HEK293 (cell line): ENCODE results near the gene EXD3.
A peak's percentile ranks its signal among the peaks of the same experiment; 100 is the strongest.

Experiments
- HOXD13 ChIP-seq: sonication (generic); formaldehyde crosslinking; IDR thresholded peaks from 2 replicates; pipeline ENCODE4 v1.8.0; 2022; ENCODE audit warnings: missing genetic modification reagents, borderline replicate concordance
- KLF10 ChIP-seq: fragments of 450-650 bp; IDR thresholded peaks from 2 replicates; pipeline ENCODE4 v1.5.1; 2018; ENCODE audit warnings: missing biosample characterization, mild to moderate bottlenecking, missing genetic modification characterization
- KLF7 ChIP-seq: fragments of 450-650 bp; formaldehyde crosslinking; IDR thresholded peaks from 2 replicates; pipeline ENCODE4 v1.5.1; 2016; ENCODE audit warnings: missing biosample characterization, missing genetic modification characterization, borderline replicate concordance
- ZBTB48 ChIP-seq: fragments of 450-650 bp; formaldehyde crosslinking; IDR thresholded peaks from 2 replicates; pipeline ENCODE4 v1.5.1; 2016; ENCODE audit warnings: missing biosample characterization, missing genetic modification characterization
- ZNF157 ChIP-seq: fragments of 450-650 bp; formaldehyde crosslinking; IDR thresholded peaks from 2 replicates; pipeline ENCODE4 v1.5.1; 2016; ENCODE audit warnings: missing biosample characterization, missing genetic modification characterization
- ZNF19 ChIP-seq: fragments of 450-650 bp; formaldehyde crosslinking; IDR thresholded peaks from 2 replicates; pipeline ENCODE4; 2016; ENCODE audit warnings: missing biosample characterization, missing genetic modification characterization, low read depth
- ZNF211 ChIP-seq: fragments of 450-650 bp; formaldehyde crosslinking; IDR thresholded peaks from 2 replicates; pipeline ENCODE4 v1.5.1; 2016; ENCODE audit warnings: low read depth, missing biosample characterization, missing genetic modification characterization
- ZNF292 ChIP-seq: fragments of 450-650 bp; formaldehyde crosslinking; IDR thresholded peaks from 2 replicates; pipeline ENCODE4 v1.5.1; 2016; ENCODE audit warnings: low read depth, missing biosample characterization, missing genetic modification characterization, borderline replicate concordance
- ZNF37A ChIP-seq: fragments of 450-650 bp; IDR thresholded peaks from 2 replicates; pipeline ENCODE4 v1.5.1; 2018; ENCODE audit warnings: missing biosample characterization, missing genetic modification characterization
- ZNF391 ChIP-seq: fragments of 450-650 bp; formaldehyde crosslinking; IDR thresholded peaks from 2 replicates; pipeline ENCODE4 v1.5.1; 2016; ENCODE audit warnings: low read depth, missing biosample characterization, missing genetic modification characterization, borderline replicate concordance
- ZNF610 ChIP-seq: fragments of 450-650 bp; formaldehyde crosslinking; IDR thresholded peaks from 2 replicates; pipeline ENCODE4 v1.5.1; 2016; ENCODE audit warnings: missing biosample characterization, missing genetic modification characterization, borderline replicate concordance
- ZNF624 ChIP-seq: fragments of 450-650 bp; formaldehyde crosslinking; IDR thresholded peaks from 2 replicates; pipeline ENCODE4 v1.5.1; 2017; ENCODE audit warnings: missing biosample characterization, missing genetic modification characterization
- ZNF629 ChIP-seq: fragments of 450-650 bp; formaldehyde crosslinking; IDR thresholded peaks from 2 replicates; pipeline ENCODE4 v1.5.1; 2017; ENCODE audit warnings: missing biosample characterization, missing genetic modification characterization
- ZNF791 ChIP-seq: fragments of 450-650 bp; formaldehyde crosslinking; IDR thresholded peaks from 2 replicates; pipeline ENCODE4 v1.5.1; 2016; ENCODE audit warnings: missing biosample characterization, missing genetic modification characterization
- ZNF830 ChIP-seq: fragments of 450-650 bp; IDR thresholded peaks from 2 replicates; pipeline ENCODE4 v1.5.0; 2018; ENCODE audit warnings: missing biosample characterization, missing genetic modification characterization, low read depth, mild to moderate bottlenecking, moderate library complexity
- TF ChIP-seq, protein P1 (sequence below): fragments of 450-650 bp; formaldehyde crosslinking; IDR thresholded peaks from 2 replicates; pipeline ENCODE4; 2016; ENCODE audit warnings: missing biosample characterization, missing genetic modification characterization
- TF ChIP-seq, protein P2 (sequence below): fragments of 450-650 bp; formaldehyde crosslinking; IDR thresholded peaks from 2 replicates; pipeline ENCODE4 v1.5.1; 2016; ENCODE audit warnings: missing biosample characterization, missing genetic modification characterization
- TF ChIP-seq, protein P3 (sequence below): fragments of 450-650 bp; formaldehyde crosslinking; IDR thresholded peaks from 2 replicates; pipeline ENCODE4 v1.5.1; 2016; ENCODE audit warnings: missing biosample characterization, missing genetic modification characterization
- TF ChIP-seq, protein P4 (sequence below): fragments of 450-650 bp; formaldehyde crosslinking; IDR thresholded peaks from 2 replicates; pipeline ENCODE4 v1.5.1; 2017; ENCODE audit warnings: missing biosample characterization, mild to moderate bottlenecking, missing genetic modification characterization, moderate library complexity
- TF ChIP-seq, protein P5 (sequence below): fragments of 450-650 bp; formaldehyde crosslinking; IDR thresholded peaks from 2 replicates; pipeline ENCODE4 v1.5.0; 2017; ENCODE audit warnings: missing biosample characterization, missing genetic modification characterization, borderline replicate concordance
- TF ChIP-seq, protein P6 (sequence below): fragments of 450-650 bp; formaldehyde crosslinking; IDR thresholded peaks from 2 replicates; pipeline ENCODE4 v1.5.1; 2016; ENCODE audit warnings: missing biosample characterization, missing genetic modification characterization
- TF ChIP-seq, protein P7 (sequence below): fragments of 450-650 bp; formaldehyde crosslinking; optimal IDR thresholded peaks from 2 replicates; pipeline ENCODE3; 2016; ENCODE audit warnings: missing biosample characterization, mild to moderate bottlenecking, missing genetic modification characterization

The EXD3 gene

DNA sequence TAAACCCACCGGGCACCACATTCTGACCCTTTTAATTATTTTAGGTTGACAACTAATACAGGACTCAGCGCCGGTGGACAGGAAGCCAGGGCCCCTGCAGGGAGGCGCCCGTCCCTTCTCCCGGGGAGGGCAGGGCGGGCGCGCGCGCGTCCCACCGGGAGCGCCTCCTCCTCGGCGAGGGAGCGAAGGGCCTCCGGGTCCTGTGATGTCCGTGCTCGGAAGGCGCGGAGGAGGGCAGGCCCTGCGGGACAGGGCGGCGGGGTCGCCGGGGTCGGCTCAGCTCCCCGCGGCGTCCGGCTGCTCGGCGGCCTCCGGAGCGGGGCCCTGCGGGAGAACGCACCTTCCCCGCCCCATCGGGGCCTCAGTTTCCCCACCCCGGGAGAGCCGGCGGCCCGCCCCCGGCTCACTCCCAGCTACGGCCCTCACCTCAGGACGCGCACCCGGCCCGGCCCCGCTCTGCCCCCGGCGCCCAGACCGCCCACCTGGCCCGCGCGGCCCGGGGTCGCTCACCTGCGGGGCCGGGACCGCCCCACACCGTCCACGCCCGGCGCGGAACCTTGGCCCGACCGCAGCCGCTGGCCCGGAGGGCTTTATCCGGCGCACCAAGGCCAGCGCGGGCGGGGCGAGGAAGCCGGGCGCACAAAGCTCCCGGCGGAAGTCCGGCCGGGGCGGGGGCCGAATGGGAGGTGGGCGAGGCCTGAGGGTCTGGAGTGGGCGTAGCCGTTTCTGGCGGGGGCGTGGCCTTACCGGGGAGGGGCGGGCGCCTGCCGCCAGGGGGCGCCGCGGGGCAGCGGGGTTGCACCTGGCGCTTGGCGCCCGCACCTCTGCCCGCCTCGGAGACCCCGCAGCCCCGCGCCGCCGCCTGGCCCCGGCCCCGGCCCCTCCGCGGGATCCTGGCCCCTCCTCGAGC is at the start of gene EXD3, which contains the start of gene NOXA1 (continued):
- TF ChIP-seq, protein P1, sequence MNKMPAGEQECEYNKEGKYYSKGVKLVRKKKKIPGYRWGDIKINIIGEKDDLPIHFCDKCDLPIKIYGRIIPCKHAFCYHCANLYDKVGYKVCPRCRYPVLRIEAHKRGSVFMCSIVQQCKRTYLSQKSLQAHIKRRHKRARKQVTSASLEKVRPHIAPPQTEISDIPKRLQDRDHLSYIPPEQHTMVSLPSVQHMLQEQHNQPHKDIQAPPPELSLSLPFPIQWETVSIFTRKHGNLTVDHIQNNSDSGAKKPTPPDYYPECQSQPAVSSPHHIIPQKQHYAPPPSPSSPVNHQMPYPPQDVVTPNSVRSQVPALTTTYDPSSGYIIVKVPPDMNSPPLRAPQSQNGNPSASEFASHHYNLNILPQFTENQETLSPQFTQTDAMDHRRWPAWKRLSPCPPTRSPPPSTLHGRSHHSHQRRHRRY, result no peak
- TF ChIP-seq ZNF624 (tag by site-specific recombination), result no peak
- TF ChIP-seq ZNF610 (tag by site-specific recombination), result no peak
- no peak for TF ChIP-seq HOXD13 (CRISPR knock-in tag)
- TF ChIP-seq, protein P2, sequence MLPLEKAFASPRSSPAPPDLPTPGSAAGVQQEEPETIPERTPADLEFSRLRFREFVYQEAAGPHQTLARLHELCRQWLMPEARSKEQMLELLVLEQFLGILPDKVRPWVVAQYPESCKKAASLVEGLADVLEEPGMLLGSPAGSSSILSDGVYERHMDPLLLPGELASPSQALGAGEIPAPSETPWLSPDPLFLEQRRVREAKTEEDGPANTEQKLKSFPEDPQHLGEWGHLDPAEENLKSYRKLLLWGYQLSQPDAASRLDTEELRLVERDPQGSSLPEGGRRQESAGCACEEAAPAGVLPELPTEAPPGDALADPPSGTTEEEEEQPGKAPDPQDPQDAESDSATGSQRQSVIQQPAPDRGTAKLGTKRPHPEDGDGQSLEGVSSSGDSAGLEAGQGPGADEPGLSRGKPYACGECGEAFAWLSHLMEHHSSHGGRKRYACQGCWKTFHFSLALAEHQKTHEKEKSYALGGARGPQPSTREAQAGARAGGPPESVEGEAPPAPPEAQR (tag by site-specific recombination), result no peak
- TF ChIP-seq, protein P3, sequence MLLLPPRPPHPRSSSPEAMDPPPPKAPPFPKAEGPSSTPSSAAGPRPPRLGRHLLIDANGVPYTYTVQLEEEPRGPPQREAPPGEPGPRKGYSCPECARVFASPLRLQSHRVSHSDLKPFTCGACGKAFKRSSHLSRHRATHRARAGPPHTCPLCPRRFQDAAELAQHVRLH (tag by site-specific recombination), result peak; percentile 66; the same call in 1 of the 2 replicates
- TF ChIP-seq, protein P4, sequence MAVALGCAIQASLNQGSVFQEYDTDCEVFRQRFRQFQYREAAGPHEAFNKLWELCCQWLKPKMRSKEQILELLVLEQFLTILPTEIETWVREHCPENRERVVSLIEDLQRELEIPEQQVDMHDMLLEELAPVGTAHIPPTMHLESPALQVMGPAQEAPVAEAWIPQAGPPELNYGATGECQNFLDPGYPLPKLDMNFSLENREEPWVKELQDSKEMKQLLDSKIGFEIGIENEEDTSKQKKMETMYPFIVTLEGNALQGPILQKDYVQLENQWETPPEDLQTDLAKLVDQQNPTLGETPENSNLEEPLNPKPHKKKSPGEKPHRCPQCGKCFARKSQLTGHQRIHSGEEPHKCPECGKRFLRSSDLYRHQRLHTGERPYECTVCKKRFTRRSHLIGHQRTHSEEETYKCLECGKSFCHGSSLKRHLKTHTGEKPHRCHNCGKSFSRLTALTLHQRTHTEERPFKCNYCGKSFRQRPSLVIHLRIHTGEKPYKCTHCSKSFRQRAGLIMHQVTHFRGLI (tag by site-specific recombination), result peak; percentile 30; the same call in 1 of the 2 replicates
- no peak for TF ChIP-seq ZNF37A (tag by site-specific recombination)
- TF ChIP-seq, protein P5, sequence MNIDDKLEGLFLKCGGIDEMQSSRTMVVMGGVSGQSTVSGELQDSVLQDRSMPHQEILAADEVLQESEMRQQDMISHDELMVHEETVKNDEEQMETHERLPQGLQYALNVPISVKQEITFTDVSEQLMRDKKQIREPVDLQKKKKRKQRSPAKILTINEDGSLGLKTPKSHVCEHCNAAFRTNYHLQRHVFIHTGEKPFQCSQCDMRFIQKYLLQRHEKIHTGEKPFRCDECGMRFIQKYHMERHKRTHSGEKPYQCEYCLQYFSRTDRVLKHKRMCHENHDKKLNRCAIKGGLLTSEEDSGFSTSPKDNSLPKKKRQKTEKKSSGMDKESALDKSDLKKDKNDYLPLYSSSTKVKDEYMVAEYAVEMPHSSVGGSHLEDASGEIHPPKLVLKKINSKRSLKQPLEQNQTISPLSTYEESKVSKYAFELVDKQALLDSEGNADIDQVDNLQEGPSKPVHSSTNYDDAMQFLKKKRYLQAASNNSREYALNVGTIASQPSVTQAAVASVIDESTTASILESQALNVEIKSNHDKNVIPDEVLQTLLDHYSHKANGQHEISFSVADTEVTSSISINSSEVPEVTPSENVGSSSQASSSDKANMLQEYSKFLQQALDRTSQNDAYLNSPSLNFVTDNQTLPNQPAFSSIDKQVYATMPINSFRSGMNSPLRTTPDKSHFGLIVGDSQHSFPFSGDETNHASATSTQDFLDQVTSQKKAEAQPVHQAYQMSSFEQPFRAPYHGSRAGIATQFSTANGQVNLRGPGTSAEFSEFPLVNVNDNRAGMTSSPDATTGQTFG, result 0 out of 2 replicates have a peak, but pooled peaks have one; percentile 26
- peak; percentile 66; the same call in 1 of the 2 replicates for TF ChIP-seq KLF7 (tag by site-specific recombination)
- no peak for TF ChIP-seq ZNF211 (tag by site-specific recombination)
- TF ChIP-seq, protein P6, sequence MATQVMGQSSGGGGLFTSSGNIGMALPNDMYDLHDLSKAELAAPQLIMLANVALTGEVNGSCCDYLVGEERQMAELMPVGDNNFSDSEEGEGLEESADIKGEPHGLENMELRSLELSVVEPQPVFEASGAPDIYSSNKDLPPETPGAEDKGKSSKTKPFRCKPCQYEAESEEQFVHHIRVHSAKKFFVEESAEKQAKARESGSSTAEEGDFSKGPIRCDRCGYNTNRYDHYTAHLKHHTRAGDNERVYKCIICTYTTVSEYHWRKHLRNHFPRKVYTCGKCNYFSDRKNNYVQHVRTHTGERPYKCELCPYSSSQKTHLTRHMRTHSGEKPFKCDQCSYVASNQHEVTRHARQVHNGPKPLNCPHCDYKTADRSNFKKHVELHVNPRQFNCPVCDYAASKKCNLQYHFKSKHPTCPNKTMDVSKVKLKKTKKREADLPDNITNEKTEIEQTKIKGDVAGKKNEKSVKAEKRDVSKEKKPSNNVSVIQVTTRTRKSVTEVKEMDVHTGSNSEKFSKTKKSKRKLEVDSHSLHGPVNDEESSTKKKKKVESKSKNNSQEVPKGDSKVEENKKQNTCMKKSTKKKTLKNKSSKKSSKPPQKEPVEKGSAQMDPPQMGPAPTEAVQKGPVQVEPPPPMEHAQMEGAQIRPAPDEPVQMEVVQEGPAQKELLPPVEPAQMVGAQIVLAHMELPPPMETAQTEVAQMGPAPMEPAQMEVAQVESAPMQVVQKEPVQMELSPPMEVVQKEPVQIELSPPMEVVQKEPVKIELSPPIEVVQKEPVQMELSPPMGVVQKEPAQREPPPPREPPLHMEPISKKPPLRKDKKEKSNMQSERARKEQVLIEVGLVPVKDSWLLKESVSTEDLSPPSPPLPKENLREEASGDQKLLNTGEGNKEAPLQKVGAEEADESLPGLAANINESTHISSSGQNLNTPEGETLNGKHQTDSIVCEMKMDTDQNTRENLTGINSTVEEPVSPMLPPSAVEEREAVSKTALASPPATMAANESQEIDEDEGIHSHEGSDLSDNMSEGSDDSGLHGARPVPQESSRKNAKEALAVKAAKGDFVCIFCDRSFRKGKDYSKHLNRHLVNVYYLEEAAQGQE, result no peak
- TF ChIP-seq ZNF157 (tag by site-specific recombination), result no peak
- no peak for TF ChIP-seq ZNF292 (tag by site-specific recombination)
- no peak for TF ChIP-seq ZBTB48
- TF ChIP-seq ZNF629 (tag by site-specific recombination), result 0 out of 2 replicates have a peak, but pooled peaks have one; percentile 25
- TF ChIP-seq, protein P7, sequence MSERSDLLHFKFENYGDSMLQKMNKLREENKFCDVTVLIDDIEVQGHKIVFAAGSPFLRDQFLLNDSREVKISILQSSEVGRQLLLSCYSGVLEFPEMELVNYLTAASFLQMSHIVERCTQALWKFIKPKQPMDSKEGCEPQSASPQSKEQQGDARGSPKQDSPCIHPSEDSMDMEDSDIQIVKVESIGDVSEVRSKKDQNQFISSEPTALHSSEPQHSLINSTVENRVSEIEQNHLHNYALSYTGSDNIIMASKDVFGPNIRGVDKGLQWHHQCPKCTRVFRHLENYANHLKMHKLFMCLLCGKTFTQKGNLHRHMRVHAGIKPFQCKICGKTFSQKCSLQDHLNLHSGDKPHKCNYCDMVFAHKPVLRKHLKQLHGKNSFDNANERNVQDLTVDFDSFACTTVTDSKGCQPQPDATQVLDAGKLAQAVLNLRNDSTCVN (tag by site-specific recombination), result peak; percentile 75
- 0 out of 2 replicates have a peak, but pooled peaks have one; percentile 40 for TF ChIP-seq ZNF391 (tag by site-specific recombination)
- TF ChIP-seq ZNF830 (tag by site-specific recombination), result no peak
- peak; percentile 86 for TF ChIP-seq KLF10
- no peak for TF ChIP-seq ZNF19 (tag by site-specific recombination)
- no peak for TF ChIP-seq ZNF791 (tag by site-specific recombination)
